Thymus (tissue), 11 donors: ENCODE data around the gene KEAP1. TPM values are rescaled to one million over a fixed set of nuclear protein-coding genes. Genes with fewer than 3 reads are reported as not detected.
A peak's percentile ranks its signal among the peaks of the same experiment; 100 is the strongest.

ENCODE experiments used
- DNase-seq, 9 donors: peaks; one replicate each; pipeline ENCODE4 v3.0.0-alpha.2; 2013; ENCODE audit warnings: low spot score in 9 of 9, low read depth in 6 of 9, missing footprints in 1 of 9
- H3K27ac ChIP-seq, 2 donors: one replicate each; pipeline ENCODE4 v1.5.1; 2013; ENCODE audit warnings: control low read depth in 1 of 2, low read depth in 1 of 2, low read length in 1 of 2, mild to moderate bottlenecking in 1 of 2, moderate library complexity in 1 of 2
- H3K27me3 ChIP-seq, 2 donors: one replicate each; pipeline ENCODE4 v1.5.1; 2013; ENCODE audit warnings: low read length in 1 of 2; ENCODE audit not compliant: control insufficient read depth in 2 of 2, insufficient read depth in 1 of 2
- H3K36me3 ChIP-seq, 2 donors: one replicate each; pipeline ENCODE4 v1.5.1; 2013; ENCODE audit warnings: low read length in 1 of 2, mild to moderate bottlenecking in 1 of 2, moderate library complexity in 1 of 2; ENCODE audit not compliant: control insufficient read depth in 2 of 2, insufficient read depth in 2 of 2
- H3K4me1 ChIP-seq, 2 donors: one replicate each; pipeline ENCODE4 v1.5.1; 2013; ENCODE audit warnings: low read length in 2 of 2; ENCODE audit not compliant: control insufficient read depth in 2 of 2, insufficient read depth in 2 of 2
- H3K4me3 ChIP-seq, 2 donors: one replicate each; pipeline ENCODE4 v1.5.1; 2013; ENCODE audit warnings: low read length in 2 of 2, control low read depth in 1 of 2, mild to moderate bottlenecking in 1 of 2
- H3K9me3 ChIP-seq, 2 donors: one replicate each; pipeline ENCODE4 v1.5.1; 2013; ENCODE audit warnings: low read length in 1 of 2, mild to moderate bottlenecking in 1 of 2; ENCODE audit not compliant: control insufficient read depth in 2 of 2, insufficient read depth in 1 of 2
- WGBS: extraction: QIAGEN DNeasy Blood & Tissue Kit; methylation state at CpG from one replicate; pipeline ENCODE4 v1.1.7; 2013; 5-methylcytosine and 5-hydroxymethylcytosine counted together
- polyA plus RNA-seq: library from polyadenylated mRNA; stranded (reverse); fragments of 200-250 nt; gene quantifications from one replicate; pipeline ENCODE4 v1.2.3, GENCODE V29; 2013
- total RNA-seq: library from RNA; stranded (reverse); fragments of 120-200 nt; gene quantifications from one replicate; pipeline ENCODE4 v1.2.4, GENCODE V29; 2013
- donor health status: healthy.

Gene KEAP1
- total and polyA plus RNA-seq, 2 donors: 53.7 to 59.5 TPM

GRCh38 chr19:10518444-10519361 lies 15.5 kb upstream of the KEAP1 start:
- H3K36me3 ChIP-seq: no peaks in the 10 kb centered on the region
- WGBS: 15% methylated on average over 33 of the region's 33 CpGs
- H3K27ac ChIP-seq: peak overlapping the region in 1 of 2 donors; percentile 5
- peaks cover 0 to 12% of the 10 kb centered on the region in 2 donors for H3K9me3 ChIP-seq
- DNase-seq: no peak
- peaks cover 64 to 89% of the 10 kb centered on the region in 2 donors for H3K27me3 ChIP-seq
- peaks cover 20 to 40% of the 10 kb centered on the region in 2 donors for H3K4me1 ChIP-seq
- no peak overlapping the region for H3K4me3 ChIP-seq

- Histone ChIP-seq H3K4me3 (peak overlapping the region in 1 of 2 donors; percentile 22), H3K9me3 (peaks cover 0 to 12% of the 10 kb centered on the region in 2 donors), H3K27me3 (peaks cover 70 to 92% of the 10 kb centered on the region in 2 donors), H3K36me3 (no peaks in the 10 kb centered on the region), H3K4me1 (peaks cover 20 to 42% of the 10 kb centered on the region in 2 donors), H3K27ac (no peak overlapping the region)
- DNase-seq: peak in 1 of 9 donors; percentile 31
- WGBS: 4% methylated on average over 27 of the region's 27 CpGs
These were observed 14.7 kb upstream of the KEAP1 start for GRCh38 chr19:10517760-10518443.

GRCh38 chr19:10517361-10517759 lies 14.2 kb upstream of the KEAP1 start, which contains the start of gene S1PR5:
Gene S1PR5, minus strand, starts transcription at chr19:10517447. Its CDS starts 2,436 bp downstream, at chr19:10515011.
- Histone ChIP-seq H3K9me3 (peaks cover 0 to 12% of the 10 kb centered on the region in 2 donors), H3K4me3 (peak within 1 kb of the TSS in 1 of 2 donors; percentile 25), H3K27ac (no peak within 1 kb of the TSS), H3K27me3 (peaks cover 72 to 98% of the 10 kb centered on the region in 2 donors), H3K4me1 (peaks cover 20 to 42% of the 10 kb centered on the region in 2 donors), H3K36me3 (no peaks in the 10 kb centered on the region)
- DNase-seq: no peak
- WGBS: 6% methylated on average over 39 of the region's 39 CpGs

GRCh38 chr19:10516671-10517286 lies 13.6 kb upstream of the KEAP1 start:
- peaks cover 20 to 42% of the 10 kb centered on the region in 2 donors for H3K4me1 ChIP-seq
- H3K9me3 ChIP-seq: peaks cover 0 to 12% of the 10 kb centered on the region in 2 donors
- no peak overlapping the region for H3K27ac ChIP-seq
- peaks cover 73 to 98% of the 10 kb centered on the region in 2 donors for H3K27me3 ChIP-seq
- 60% methylated on average over 10 of the region's 10 CpGs for WGBS
- no peak for DNase-seq
- H3K36me3 ChIP-seq: no peaks in the 10 kb centered on the region
- H3K4me3 ChIP-seq: peak overlapping the region in 1 of 2 donors; percentile 25

GRCh38 chr19:10516064-10516385 lies 12.9 kb upstream of the KEAP1 start:
- peaks cover 72 to 100% of the 10 kb centered on the region in 2 donors for H3K27me3 ChIP-seq
- no peak overlapping the region for H3K27ac ChIP-seq
- no peaks in the 10 kb centered on the region for H3K36me3 ChIP-seq
- no peak overlapping the region for H3K4me3 ChIP-seq
- peaks cover 0 to 12% of the 10 kb centered on the region in 2 donors for H3K9me3 ChIP-seq
- DNase-seq: no peak
- peaks cover 20 to 42% of the 10 kb centered on the region in 2 donors for H3K4me1 ChIP-seq
- WGBS: 94% methylated on average over 5 of the region's 5 CpGs

- 8% methylated on average over 107 of the region's 107 CpGs for WGBS
- Histone ChIP-seq H3K4me3 (no peak overlapping the region), H3K9me3 (peaks cover 0 to 12% of the 10 kb centered on the region in 2 donors), H3K27ac (no peak overlapping the region), H3K36me3 (no peaks in the 10 kb centered on the region), H3K27me3 (peaks cover 69 to 92% of the 10 kb centered on the region in 2 donors), H3K4me1 (peaks cover 28 to 51% of the 10 kb centered on the region in 2 donors)
- DNase-seq: peak in 3 of 9 donors; percentile 47 to 70 (median 66)
These were observed 11.3 kb upstream of the KEAP1 start for GRCh38 chr19:10514211-10515145.

GRCh38 chr19:10513223-10513622 lies 10.1 kb upstream of the KEAP1 start:
- WGBS: 93% methylated on average over 7 of the region's 7 CpGs
- peaks cover 58 to 80% of the 10 kb centered on the region in 2 donors for H3K27me3 ChIP-seq
- peaks cover 0 to 5% of the 10 kb centered on the region in 2 donors for H3K9me3 ChIP-seq
- H3K4me3 ChIP-seq: no peak overlapping the region
- H3K27ac ChIP-seq: no peak overlapping the region
- H3K36me3 ChIP-seq: no peaks in the 10 kb centered on the region
- no peak for DNase-seq
- peaks cover 38 to 51% of the 10 kb centered on the region in 2 donors for H3K4me1 ChIP-seq

- Histone ChIP-seq H3K4me3 (no peak overlapping the region), H3K27me3 (peaks cover 32 to 51% of the 10 kb centered on the region in 2 donors), H3K9me3 (no peaks in the 10 kb centered on the region), H3K27ac (no peak overlapping the region), H3K4me1 (peaks cover 28 to 42% of the 10 kb centered on the region in 2 donors), H3K36me3 (no peaks in the 10 kb centered on the region)
- 11% methylated on average over 15 of the region's 15 CpGs for WGBS
- DNase-seq: peak in 4 of 9 donors; percentile 42 to 67 (median 56)
These were observed 7.2 kb upstream of the KEAP1 start for GRCh38 chr19:10510301-10510802.
